Endothelial cell of umbilical vein (primary cell): ENCODE measurements around the gene RBBP5. TPM values are rescaled to one million over a fixed set of nuclear protein-coding genes. Genes with fewer than 3 reads are reported as not detected.

Source experiments
- BruUV-seq: library from RNA; stranded (reverse); fragments of 400-500 nt; replicated peaks from 2 replicates; lab custom pipeline; 2021; lab: Mats Ljungman, UMichigan
- CTCF ChIA-PET: fragments of 300-600, 350-600 bp; sonication (Branson Sonifier 250); formaldehyde crosslinking; loops from one replicate; lab custom pipeline; 2021; ENCODE audit warnings: antibody characterized with exemption, inconsistent platforms; lab: Charles Lee
- POLR2A ChIA-PET: fragments of 300-600, 350-600 bp; sonication (Branson Sonifier 250); formaldehyde crosslinking; loops from one replicate; lab custom pipeline; 2021; ENCODE audit warnings: antibody characterized with exemption, inconsistent platforms; lab: Charles Lee
- DNase-seq: peaks from one replicate; pipeline ENCODE4 v3.0.0-alpha.2; 2011; ENCODE audit warnings: low read depth, low spot score
- FAIRE-seq: peaks from 2 replicates; lab custom pipeline; 2011; peaks lifted over from hg19 to GRCh38; lab: Jason Lieb, UNC
- H2AFZ ChIP-seq: 2 replicates; pipeline ENCODE4 v1.6.0; 2012; ENCODE audit warnings: low read depth, low read length, control low read depth, inconsistent platforms
- H3K27ac ChIP-seq: 2 replicates; pipeline ENCODE4 v1.5.1; 2011; ENCODE audit warnings: low read depth, mild to moderate bottlenecking, control low read depth, low read length, moderate library complexity; ENCODE audit not compliant: insufficient read depth
- H3K27me3 ChIP-seq, 2 experiments: 2 replicates each; pipeline versions ENCODE4 v1.6.0 to v1.6.1; 2011; ENCODE audit warnings: low read length in 2 of 2, mixed read lengths in 1 of 2; ENCODE audit not compliant: control insufficient read depth in 2 of 2, insufficient read depth in 2 of 2
- H3K36me3 ChIP-seq, 2 experiments: 2 replicates in 1 of 2; 3 replicates in 1 of 2; pipeline ENCODE4 v1.5.1; 2011; ENCODE audit warnings: low read length in 2 of 2, mild to moderate bottlenecking in 1 of 2, moderate library complexity in 1 of 2; ENCODE audit not compliant: control insufficient read depth in 2 of 2, insufficient read depth in 2 of 2; ENCODE audit errors: extremely low read depth in 1 of 2
- H3K4me1 ChIP-seq: 3 replicates; pipeline ENCODE4 v1.5.1; 2011; ENCODE audit warnings: mild to moderate bottlenecking, low read length; ENCODE audit not compliant: control insufficient read depth, insufficient read depth; ENCODE audit errors: extremely low read depth
- H3K4me2 ChIP-seq: 2 replicates; pipeline ENCODE4 v1.6.1; 2011; ENCODE audit warnings: low read length, control low read depth, mixed read lengths; ENCODE audit not compliant: insufficient read depth
- H3K4me3 ChIP-seq, 3 experiments: fragments of 200-600 bp in 1 of 3; sonication (generic), shearing (Covaris generic) in 1 of 3; replicated peaks in 1 of 3; 2 replicates each; pipeline ENCODE4 v1.5.1; 2011 to 2016; ENCODE audit warnings: control low read depth in 3 of 3, low read length in 3 of 3, mild to moderate bottlenecking in 2 of 3, inconsistent platforms in 1 of 3, low read depth in 1 of 3, moderate library complexity in 1 of 3; ENCODE audit not compliant: insufficient read depth in 1 of 3
- H3K79me2 ChIP-seq: 2 replicates; pipeline ENCODE4 v1.6.0; 2012; ENCODE audit warnings: low read length, inconsistent platforms; ENCODE audit not compliant: control insufficient read depth, insufficient read depth
- H3K9ac ChIP-seq: replicated peaks from 2 replicates; pipeline ENCODE3; 2011; ENCODE audit warnings: low read length, control low read depth; ENCODE audit not compliant: insufficient read depth; ENCODE audit errors: extremely low read depth
- H3K9me1 ChIP-seq: replicated peaks from 3 replicates; pipeline ENCODE4 v1.6.0; 2011; ENCODE audit warnings: mild to moderate bottlenecking, low read length; ENCODE audit not compliant: control insufficient read depth, insufficient read depth; ENCODE audit errors: extremely low read depth
- H3K9me3 ChIP-seq: replicated peaks from 2 replicates; pipeline ENCODE4 v1.5.1; 2012; ENCODE audit warnings: low read length, inconsistent platforms; ENCODE audit not compliant: control insufficient read depth, insufficient read depth
- H4K20me1 ChIP-seq: replicated peaks from 2 replicates; pipeline ENCODE3; 2011; ENCODE audit warnings: mild to moderate bottlenecking, low read length; ENCODE audit not compliant: control insufficient read depth, insufficient read depth; ENCODE audit errors: extremely low read depth
- EZH2 ChIP-seq: IDR thresholded peaks from 2 replicates; pipeline ENCODE4 v1.6.1; 2012; ENCODE audit warnings: borderline replicate concordance, low read depth, mild to moderate bottlenecking, moderate library complexity, low read length, inconsistent platforms; ENCODE audit not compliant: severe bottlenecking
- FOS ChIP-seq: IDR thresholded peaks from 2 replicates; pipeline ENCODE4 v1.6.1; 2011; ENCODE audit warnings: mild to moderate bottlenecking, low read length, moderate library complexity, borderline replicate concordance; ENCODE audit not compliant: insufficient read depth
- GATA2 ChIP-seq: IDR thresholded peaks from 2 replicates; pipeline ENCODE4 v1.7.0; 2011; ENCODE audit warnings: low read depth, mild to moderate bottlenecking, moderate library complexity, mixed read lengths, low read length; ENCODE audit not compliant: insufficient read length, insufficient read depth
- JUN ChIP-seq: IDR thresholded peaks from 2 replicates; pipeline ENCODE4 v1.6.1; 2011; ENCODE audit warnings: borderline replicate concordance, low read depth; ENCODE audit not compliant: insufficient read length, insufficient read depth
- MYC ChIP-seq: IDR thresholded peaks from one replicate; pipeline ENCODE4 v1.6.1; 2011; ENCODE audit warnings: mild to moderate bottlenecking, low read depth, low read length
- POLR2A ChIP-seq: IDR thresholded peaks from 2 replicates; pipeline ENCODE4 v1.6.1; 2012; ENCODE audit warnings: low read depth, mild to moderate bottlenecking, control low read depth, low read length
- POLR2AphosphoS5 ChIP-seq: IDR thresholded peaks from 2 replicates; pipeline ENCODE4 v1.6.1; 2012; ENCODE audit warnings: low read depth, mild to moderate bottlenecking, control low read depth, low read length, moderate library complexity; ENCODE audit not compliant: insufficient read depth
- dilution Hi-C: fragments of 300-500 bp; cut with MboI; formaldehyde crosslinking; loops from one replicate; pipeline ENCODE4 v1.15.0; 2019; ENCODE audit warnings: low sequenced_read_pairs; ENCODE audit not compliant: extremely low pct_ligation_motif_present
- intact Hi-C: fragments of 100-400 bp; cut with micrococcal nuclease; formaldehyde crosslinking; loops from one replicate; pipeline ENCODE4 v1.10.0; 2022
- polyA plus RNA-seq, 4 experiments: library from polyadenylated mRNA; depleted of rRNA in 3 of 4; stranded (reverse) in 3 of 4; unstranded in 1 of 4; fragments of >200 nt; gene quantifications; 2 replicates each; pipeline versions ENCODE4 v1.2.1 to v1.2.3, GENCODE V29; 2011 to 2012; ENCODE audit warnings: missing spikeins in 1 of 4
- total RNA-seq: library from RNA; stranded (reverse); gene quantifications from 2 replicates; pipeline ENCODE4 v1.2.3, GENCODE V29; 2021
- TF ChIP-seq, protein P1 (sequence below), 2 donors: IDR thresholded peaks; 1 replicate in 1 of 2; 2 replicates in 1 of 2; pipeline ENCODE4 v1.5.1; 2011; ENCODE audit warnings: low read length in 2 of 2, mild to moderate bottlenecking in 2 of 2, moderate library complexity in 2 of 2, control low read depth in 1 of 2, inconsistent platforms in 1 of 2, low read depth in 1 of 2; ENCODE audit not compliant: insufficient read depth in 1 of 2; ENCODE audit errors: extremely low read depth in 1 of 2
- TF ChIP-seq, protein P2 (sequence below): IDR thresholded peaks from 2 replicates; pipeline ENCODE4 v1.6.1; 2011; ENCODE audit not compliant: insufficient read depth, insufficient read length

Gene RBBP5
- total and polyA plus RNA-seq, 2 donors (not counting 3 experiments of a cell fraction or from before 2014, with no cell fraction given): 5.8 to 14.2 TPM

DNA sequence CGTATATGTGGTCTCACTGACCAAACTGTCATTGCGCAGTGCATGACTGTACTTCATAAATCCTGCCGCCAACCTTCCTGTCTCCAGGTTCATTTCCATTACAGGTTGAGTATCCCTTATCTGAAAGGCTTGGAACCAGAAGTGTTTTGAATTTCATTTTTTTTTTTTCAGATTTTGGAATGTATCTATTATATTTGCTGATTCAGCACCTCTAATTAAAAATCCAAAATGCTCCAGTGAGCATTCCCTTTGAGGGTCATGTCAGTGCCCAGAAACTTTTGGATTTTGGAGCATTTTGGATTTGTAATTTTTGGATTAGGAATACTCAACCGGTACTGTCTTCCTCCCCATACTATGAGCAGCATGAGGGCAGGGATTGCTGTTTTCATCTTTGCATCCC is 30.7 kb upstream of the RBBP5 start:
- Histone ChIP-seq H2AFZ (no peak overlapping the region), H3K9ac (no peak overlapping the region), H3K9me3 (peaks cover 3% of the 10 kb centered on the region), H3K4me3 (no peak overlapping the region), H3K9me1 (no peaks in the 10 kb centered on the region), H3K36me3 (peaks cover 2 to 8% of the 10 kb centered on the region in 2 experiments), H4K20me1 (no peaks in the 10 kb centered on the region), H3K27me3 (no peaks in the 10 kb centered on the region), H3K4me2 (no peak overlapping the region), H3K79me2 (no peaks in the 10 kb centered on the region), H3K4me1 (no peaks in the 10 kb centered on the region), H3K27ac (no peak overlapping the region)
- TF ChIP-seq, protein P1, sequence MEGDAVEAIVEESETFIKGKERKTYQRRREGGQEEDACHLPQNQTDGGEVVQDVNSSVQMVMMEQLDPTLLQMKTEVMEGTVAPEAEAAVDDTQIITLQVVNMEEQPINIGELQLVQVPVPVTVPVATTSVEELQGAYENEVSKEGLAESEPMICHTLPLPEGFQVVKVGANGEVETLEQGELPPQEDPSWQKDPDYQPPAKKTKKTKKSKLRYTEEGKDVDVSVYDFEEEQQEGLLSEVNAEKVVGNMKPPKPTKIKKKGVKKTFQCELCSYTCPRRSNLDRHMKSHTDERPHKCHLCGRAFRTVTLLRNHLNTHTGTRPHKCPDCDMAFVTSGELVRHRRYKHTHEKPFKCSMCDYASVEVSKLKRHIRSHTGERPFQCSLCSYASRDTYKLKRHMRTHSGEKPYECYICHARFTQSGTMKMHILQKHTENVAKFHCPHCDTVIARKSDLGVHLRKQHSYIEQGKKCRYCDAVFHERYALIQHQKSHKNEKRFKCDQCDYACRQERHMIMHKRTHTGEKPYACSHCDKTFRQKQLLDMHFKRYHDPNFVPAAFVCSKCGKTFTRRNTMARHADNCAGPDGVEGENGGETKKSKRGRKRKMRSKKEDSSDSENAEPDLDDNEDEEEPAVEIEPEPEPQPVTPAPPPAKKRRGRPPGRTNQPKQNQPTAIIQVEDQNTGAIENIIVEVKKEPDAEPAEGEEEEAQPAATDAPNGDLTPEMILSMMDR (IDR thresholded peaks at IDR 0.05; ENCODE audit: extremely low read depth in 1 of 2, insufficient read depth in 1 of 2, low read depth in 1 of 2, low read length in 2 of 2): no peak
- TF ChIP-seq POLR2AphosphoS5 (no peak), MYC (no peak), POLR2A (no peak), EZH2 (no peak), FOS (no peak), JUN (no peak), GATA2 (no peak)
- TF ChIP-seq, protein P2, sequence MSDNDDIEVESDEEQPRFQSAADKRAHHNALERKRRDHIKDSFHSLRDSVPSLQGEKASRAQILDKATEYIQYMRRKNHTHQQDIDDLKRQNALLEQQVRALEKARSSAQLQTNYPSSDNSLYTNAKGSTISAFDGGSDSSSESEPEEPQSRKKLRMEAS: no peak
- no TSS peak for BruUV-seq
- dilution Hi-C loops (no loop called here), intact Hi-C loops (no loop called here)
- POLR2A ChIA-PET: no interaction called here
- CTCF ChIA-PET: no interaction called here
- FAIRE-seq (no peak), DNase-seq (no peak)
